ENCODE data around the gene EVL.

EVL gene

GRCh38 chr14:100110816-100111215 lies 45.6 kb downstream of the EVL start:
- H3K9me3 ChIP-seq (ENCODE audit: control insufficient read depth, insufficient read depth, low read length), result no peaks in the 10 kb centered on the region
- H3K36me3 ChIP-seq (ENCODE audit: insufficient read depth, low read length), result no peaks in the 10 kb centered on the region
- no peak overlapping the region for H3K9ac ChIP-seq (ENCODE audit: low read depth, low read length)
- no peaks in the 10 kb centered on the region; the same call in 1 of the 2 replicates for H3K4me1 ChIP-seq (ENCODE audit: insufficient read depth, low read length)

- H3K9me3 ChIP-seq (ENCODE audit: control insufficient read depth, insufficient read depth, low read length), result no peaks in the 10 kb centered on the region
- no peaks in the 10 kb centered on the region; the same call in 1 of the 2 replicates for H3K4me1 ChIP-seq (ENCODE audit: insufficient read depth, low read length)
- no peaks in the 10 kb centered on the region for H3K36me3 ChIP-seq (ENCODE audit: insufficient read depth, low read length)
- H3K9ac ChIP-seq (ENCODE audit: low read depth, low read length), result no peak overlapping the region
Observed at GRCh38 chr14:100111931-100112704, 46.9 kb downstream of the EVL start.

DNA sequence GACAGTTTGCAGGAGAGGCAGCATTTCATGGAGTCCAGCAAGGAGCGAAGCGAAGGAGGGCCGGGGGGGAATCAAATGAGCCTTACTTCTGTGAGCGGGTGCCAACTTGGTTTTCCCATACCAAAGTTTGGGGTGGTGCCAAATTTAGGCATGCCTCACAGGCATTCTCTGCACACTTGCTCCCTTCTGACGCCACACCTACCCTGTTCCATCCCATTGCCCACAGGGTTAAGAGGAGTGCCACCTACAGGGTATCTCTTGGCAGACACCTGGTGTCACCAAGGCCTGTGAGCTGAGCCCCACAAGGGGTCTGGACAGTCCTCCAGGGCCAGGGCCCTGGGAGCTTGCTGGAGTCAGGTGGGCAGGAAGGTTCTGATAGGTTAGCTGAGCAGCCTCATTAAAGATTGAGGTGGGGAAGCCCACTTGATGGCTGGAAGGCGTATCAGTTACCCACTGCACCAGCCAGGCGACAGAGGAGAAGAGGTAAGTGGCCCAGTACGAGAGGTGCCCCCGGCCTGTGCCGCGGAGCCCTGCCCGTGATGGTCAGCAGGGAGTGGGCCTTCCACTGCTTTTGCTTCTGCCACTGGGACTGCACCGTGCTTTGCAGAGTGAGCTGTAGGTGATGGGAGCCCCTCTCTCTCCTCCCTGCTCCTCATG lies 49.0 kb downstream of the EVL start:
- no peaks in the 10 kb centered on the region for H3K36me3 ChIP-seq (ENCODE audit: insufficient read depth, low read length)

GRCh38 chr14:100115236-100115635 lies 50.0 kb downstream of the EVL start:
- no peaks in the 10 kb centered on the region for H3K36me3 ChIP-seq (ENCODE audit: insufficient read depth, low read length)
- H3K9me3 ChIP-seq (ENCODE audit: control insufficient read depth, insufficient read depth, low read length), result no peaks in the 10 kb centered on the region
- no peaks in the 10 kb centered on the region for H3K4me1 ChIP-seq (ENCODE audit: insufficient read depth, low read length)
- H3K9ac ChIP-seq (ENCODE audit: low read depth, low read length), result no peak overlapping the region

More for the DNA sequence above, 49.0 kb downstream of the EVL start:
- no peaks in the 10 kb centered on the region for H3K4me1 ChIP-seq (ENCODE audit: insufficient read depth, low read length)
- no peak overlapping the region for H3K9ac ChIP-seq (ENCODE audit: low read depth, low read length)
- no peaks in the 10 kb centered on the region for H3K9me3 ChIP-seq (ENCODE audit: control insufficient read depth, insufficient read depth, low read length)

DNA sequence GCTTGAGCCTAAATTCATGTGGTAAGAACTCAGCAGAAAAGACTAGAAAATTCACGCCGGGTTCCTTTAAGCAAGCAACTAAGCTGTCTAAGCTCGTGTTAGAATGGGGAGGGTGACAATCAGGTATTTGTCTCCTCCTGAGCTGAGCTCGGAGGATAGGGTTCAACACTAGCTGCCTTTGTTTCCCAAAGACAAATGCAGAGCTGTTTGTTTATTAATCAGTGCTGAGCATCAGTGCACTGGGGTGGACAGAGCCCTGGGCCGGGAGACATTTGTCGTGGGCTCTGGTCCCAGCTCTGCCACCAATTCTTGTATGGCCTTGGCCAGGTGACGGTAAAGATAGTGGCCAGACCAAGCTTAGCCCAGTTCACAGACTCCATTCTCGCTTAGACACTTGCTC lies 50.5 kb downstream of the EVL start:
- Histone ChIP-seq H3K9me3 (ENCODE audit: control insufficient read depth, insufficient read depth, low read length) (no peaks in the 10 kb centered on the region), H3K36me3 (ENCODE audit: insufficient read depth, low read length) (no peaks in the 10 kb centered on the region), H3K4me1 (ENCODE audit: insufficient read depth, low read length) (no peaks in the 10 kb centered on the region), H3K9ac (ENCODE audit: low read depth, low read length) (no peak overlapping the region)

DNA sequence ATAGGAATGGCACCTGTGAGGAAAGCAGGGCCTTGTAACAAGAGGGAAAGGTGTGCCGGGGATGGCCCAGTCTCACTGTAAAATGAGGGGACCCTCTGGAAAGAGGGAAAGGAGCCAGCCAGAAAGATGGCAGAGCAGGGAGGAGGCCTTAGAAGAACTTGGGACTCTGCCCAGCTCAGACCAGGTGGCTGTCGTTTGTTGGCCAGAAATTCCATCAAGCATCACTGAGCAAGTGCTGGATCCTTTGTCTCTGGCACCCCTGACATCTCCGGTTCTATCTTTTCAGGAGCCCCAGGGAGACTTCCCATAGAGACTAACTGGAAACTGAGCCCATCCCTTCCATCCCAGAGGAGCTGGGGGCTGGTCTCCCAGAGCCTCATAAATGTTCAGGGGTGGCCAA lies 50.9 kb downstream of the EVL start:
- H3K4me1 ChIP-seq (ENCODE audit: insufficient read depth, low read length), result no peaks in the 10 kb centered on the region
- H3K9ac ChIP-seq (ENCODE audit: low read depth, low read length), result no peak overlapping the region
- H3K36me3 ChIP-seq (ENCODE audit: insufficient read depth, low read length), result no peaks in the 10 kb centered on the region
- no peaks in the 10 kb centered on the region for H3K9me3 ChIP-seq (ENCODE audit: control insufficient read depth, insufficient read depth, low read length)

GRCh38 chr14:100117026-100117425 lies 51.8 kb downstream of the EVL start:
- Histone ChIP-seq H3K4me1 (ENCODE audit: insufficient read depth, low read length) (no peaks in the 10 kb centered on the region), H3K36me3 (ENCODE audit: insufficient read depth, low read length) (no peaks in the 10 kb centered on the region), H3K9me3 (ENCODE audit: control insufficient read depth, insufficient read depth, low read length) (no peaks in the 10 kb centered on the region), H3K9ac (ENCODE audit: low read depth, low read length) (no peak overlapping the region)

DNA sequence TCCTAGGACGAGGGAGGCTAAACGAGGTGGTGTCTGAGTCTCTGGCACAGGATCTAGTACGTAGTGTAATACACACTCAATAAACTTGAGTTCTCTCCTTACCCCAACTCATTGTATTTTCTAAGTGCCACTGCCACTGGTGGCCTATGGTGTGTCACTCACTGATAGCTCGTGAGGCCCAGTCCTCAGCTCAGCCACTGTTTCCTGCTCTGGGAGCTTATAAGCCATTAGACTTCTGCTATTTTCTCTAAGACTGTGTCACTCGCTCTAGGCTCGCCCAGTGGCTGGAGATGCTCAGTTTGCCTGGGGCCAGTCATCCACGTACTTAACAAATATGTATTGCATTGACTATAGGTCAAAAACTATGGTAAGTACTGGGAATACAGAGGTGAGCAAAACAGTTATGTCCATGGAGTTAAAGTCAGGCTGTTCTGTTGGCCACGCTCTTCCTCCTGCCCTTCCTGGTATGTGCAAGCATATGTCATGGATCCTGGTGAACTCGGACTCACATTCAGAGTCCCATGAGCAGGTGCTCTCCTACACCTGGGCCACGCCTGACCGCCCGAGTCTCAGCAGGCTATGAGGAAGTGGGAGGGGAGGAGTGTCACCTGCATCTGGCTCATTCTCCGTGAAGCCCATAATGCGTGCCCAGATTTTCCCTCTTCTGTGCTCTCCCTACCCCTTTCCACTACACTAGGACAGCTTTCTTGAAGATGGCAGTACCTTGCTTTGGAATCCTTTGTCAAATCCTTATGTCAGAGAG lies 52.6 kb downstream of the EVL start:
- no peaks in the 10 kb centered on the region for H3K9me3 ChIP-seq (ENCODE audit: control insufficient read depth, insufficient read depth, low read length)
- H3K9ac ChIP-seq (ENCODE audit: low read depth, low read length), result no peak overlapping the region
- no peaks in the 10 kb centered on the region for H3K36me3 ChIP-seq (ENCODE audit: insufficient read depth, low read length)
- no peaks in the 10 kb centered on the region for H3K4me1 ChIP-seq (ENCODE audit: insufficient read depth, low read length)

- Histone ChIP-seq H3K9ac (ENCODE audit: low read depth, low read length) (no peak overlapping the region), H3K9me3 (ENCODE audit: control insufficient read depth, insufficient read depth, low read length) (no peaks in the 10 kb centered on the region), H3K36me3 (ENCODE audit: insufficient read depth, low read length) (no peaks in the 10 kb centered on the region), H3K4me1 (ENCODE audit: insufficient read depth, low read length) (no peaks in the 10 kb centered on the region)
Observed at GRCh38 chr14:100118396-100119011, 53.3 kb downstream of the EVL start.

DNA sequence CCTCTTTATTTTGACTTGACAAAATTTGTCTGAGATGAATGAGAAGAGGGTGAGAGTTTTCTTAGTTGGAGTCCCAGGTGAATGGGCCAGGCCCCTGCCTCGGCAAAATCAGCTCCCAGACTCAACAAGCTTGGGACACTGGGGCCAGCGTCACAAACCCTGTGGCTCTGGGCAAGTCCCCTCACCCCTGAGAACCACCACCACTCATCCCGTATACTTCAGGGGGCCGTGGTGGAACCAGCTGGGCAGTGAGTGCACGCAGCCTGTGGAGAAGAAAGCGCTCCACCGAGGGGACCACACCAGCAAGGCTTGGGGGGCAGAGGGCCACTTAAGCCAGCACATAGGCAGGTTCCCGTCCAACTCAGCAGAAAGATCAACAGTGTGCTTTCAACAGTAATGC lies 54.0 kb downstream of the EVL start:
- H3K36me3 ChIP-seq (ENCODE audit: insufficient read depth, low read length), result no peaks in the 10 kb centered on the region
- no peaks in the 10 kb centered on the region for H3K9me3 ChIP-seq (ENCODE audit: control insufficient read depth, insufficient read depth, low read length)
- no peak overlapping the region for H3K9ac ChIP-seq (ENCODE audit: low read depth, low read length)
- H3K4me1 ChIP-seq (ENCODE audit: insufficient read depth, low read length), result no peaks in the 10 kb centered on the region

GRCh38 chr14:100120522-100121269 lies 55.5 kb downstream of the EVL start:
- H3K36me3 ChIP-seq (ENCODE audit: insufficient read depth, low read length), result no peaks in the 10 kb centered on the region
- no peaks in the 10 kb centered on the region for H3K9me3 ChIP-seq (ENCODE audit: control insufficient read depth, insufficient read depth, low read length)
- no peak overlapping the region for H3K9ac ChIP-seq (ENCODE audit: low read depth, low read length)
- no peaks in the 10 kb centered on the region for H3K4me1 ChIP-seq (ENCODE audit: insufficient read depth, low read length)

GRCh38 chr14:100121643-100122480 lies 56.6 kb downstream of the EVL start:
- H3K4me1 ChIP-seq (ENCODE audit: insufficient read depth, low read length), result no peaks in the 10 kb centered on the region
- H3K36me3 ChIP-seq (ENCODE audit: insufficient read depth, low read length), result no peaks in the 10 kb centered on the region
- no peaks in the 10 kb centered on the region for H3K9me3 ChIP-seq (ENCODE audit: control insufficient read depth, insufficient read depth, low read length)
- no peak overlapping the region for H3K9ac ChIP-seq (ENCODE audit: low read depth, low read length)

DNA sequence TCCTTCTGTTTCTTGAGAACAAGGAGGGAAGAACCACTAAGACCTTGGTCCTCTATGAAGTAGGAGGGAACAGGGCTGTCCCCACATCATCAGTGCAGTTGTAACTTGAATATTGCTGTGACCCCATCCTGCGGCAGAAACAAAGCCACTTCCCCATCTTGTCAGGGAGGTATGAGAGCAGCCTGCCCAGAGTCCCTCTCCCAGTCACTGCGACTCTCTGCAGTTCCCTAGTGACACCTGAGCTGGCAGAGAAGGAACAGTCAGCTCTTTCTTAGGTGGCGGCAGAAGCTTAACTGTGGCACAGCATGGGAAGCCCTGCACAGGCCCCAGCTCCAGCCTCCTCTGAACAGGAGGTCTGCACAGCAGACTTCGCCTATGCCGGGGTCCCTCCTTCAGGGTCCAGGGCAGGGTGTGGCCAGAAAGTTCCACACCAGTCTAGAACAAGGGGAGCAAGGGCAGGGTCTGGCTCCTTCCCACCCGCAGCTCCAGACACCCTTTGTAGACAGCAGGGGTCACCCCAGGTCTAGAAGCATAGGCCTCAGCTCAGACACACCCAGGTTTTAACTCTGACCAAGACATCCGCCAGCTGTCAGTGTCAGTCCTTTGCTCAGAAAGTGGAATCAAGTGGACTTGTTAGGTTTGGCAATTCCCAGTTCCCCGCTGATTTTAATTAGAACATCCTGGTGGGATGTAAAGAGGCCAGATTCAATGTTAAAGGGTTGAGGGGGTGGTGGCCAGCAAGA lies 57.4 kb downstream of the EVL start:
- no peaks in the 10 kb centered on the region for H3K9me3 ChIP-seq (ENCODE audit: control insufficient read depth, insufficient read depth, low read length)
- no peak overlapping the region for H3K9ac ChIP-seq (ENCODE audit: low read depth, low read length)
- H3K4me1 ChIP-seq (ENCODE audit: insufficient read depth, low read length), result no peaks in the 10 kb centered on the region
- no peaks in the 10 kb centered on the region for H3K36me3 ChIP-seq (ENCODE audit: insufficient read depth, low read length)
